C4-2B (cell line): ENCODE results near the gene PTPRN2.

ENCODE experiments used
- ZFX ChIP-seq: fragments of 450-650 bp; IDR thresholded peaks from 2 replicates; pipeline ENCODE4 v1.6.1; 2017
- TF ChIP-seq, protein P1 (sequence below): fragments of 450-650 bp; conservative IDR thresholded peaks from 2 replicates; pipeline ENCODE4 v1.5.1; 2017; ENCODE audit warnings: mild to moderate bottlenecking

DNA sequence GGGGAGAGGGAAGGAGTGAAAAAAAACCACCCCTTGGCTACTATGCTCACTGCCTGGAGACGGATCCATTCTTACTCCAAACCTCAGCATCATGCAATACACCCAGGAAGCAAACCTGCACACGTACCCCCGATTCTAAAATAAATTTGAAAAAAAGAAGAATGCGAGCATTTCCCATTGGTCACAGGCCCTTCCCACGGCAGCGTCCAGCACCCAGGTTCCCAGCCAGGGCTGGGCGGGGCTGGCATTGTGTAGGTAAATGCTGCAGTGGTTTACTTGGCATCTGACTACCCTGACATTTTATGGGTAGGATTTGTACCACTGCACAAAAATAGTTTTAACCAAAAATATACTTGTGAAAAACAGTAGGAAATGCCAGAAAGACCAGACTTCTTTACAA lies 831.9 kb downstream of the PTPRN2 start:
- TF ChIP-seq, protein P1, sequence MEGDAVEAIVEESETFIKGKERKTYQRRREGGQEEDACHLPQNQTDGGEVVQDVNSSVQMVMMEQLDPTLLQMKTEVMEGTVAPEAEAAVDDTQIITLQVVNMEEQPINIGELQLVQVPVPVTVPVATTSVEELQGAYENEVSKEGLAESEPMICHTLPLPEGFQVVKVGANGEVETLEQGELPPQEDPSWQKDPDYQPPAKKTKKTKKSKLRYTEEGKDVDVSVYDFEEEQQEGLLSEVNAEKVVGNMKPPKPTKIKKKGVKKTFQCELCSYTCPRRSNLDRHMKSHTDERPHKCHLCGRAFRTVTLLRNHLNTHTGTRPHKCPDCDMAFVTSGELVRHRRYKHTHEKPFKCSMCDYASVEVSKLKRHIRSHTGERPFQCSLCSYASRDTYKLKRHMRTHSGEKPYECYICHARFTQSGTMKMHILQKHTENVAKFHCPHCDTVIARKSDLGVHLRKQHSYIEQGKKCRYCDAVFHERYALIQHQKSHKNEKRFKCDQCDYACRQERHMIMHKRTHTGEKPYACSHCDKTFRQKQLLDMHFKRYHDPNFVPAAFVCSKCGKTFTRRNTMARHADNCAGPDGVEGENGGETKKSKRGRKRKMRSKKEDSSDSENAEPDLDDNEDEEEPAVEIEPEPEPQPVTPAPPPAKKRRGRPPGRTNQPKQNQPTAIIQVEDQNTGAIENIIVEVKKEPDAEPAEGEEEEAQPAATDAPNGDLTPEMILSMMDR = no peak
- no peak for TF ChIP-seq ZFX
